Measurements from ENCODE around the gene PAK1IP1.
"Not testable (repeated sequence)": the region's sequence is repeated elsewhere in the genome, so short reads cannot be mapped to it uniquely, and the experiment has no call there.

PAK1IP1 gene

GRCh38 chr6:10662207-10662606 lies 32.6 kb upstream of the PAK1IP1 start:
- DNase-seq (ENCODE audit: low read depth): no peak
- TF ChIP-seq POLR2A (IDR thresholded peaks at IDR 0.05; ENCODE audit: extremely low read depth, insufficient read length): no peak
- TF ChIP-seq, protein P1, sequence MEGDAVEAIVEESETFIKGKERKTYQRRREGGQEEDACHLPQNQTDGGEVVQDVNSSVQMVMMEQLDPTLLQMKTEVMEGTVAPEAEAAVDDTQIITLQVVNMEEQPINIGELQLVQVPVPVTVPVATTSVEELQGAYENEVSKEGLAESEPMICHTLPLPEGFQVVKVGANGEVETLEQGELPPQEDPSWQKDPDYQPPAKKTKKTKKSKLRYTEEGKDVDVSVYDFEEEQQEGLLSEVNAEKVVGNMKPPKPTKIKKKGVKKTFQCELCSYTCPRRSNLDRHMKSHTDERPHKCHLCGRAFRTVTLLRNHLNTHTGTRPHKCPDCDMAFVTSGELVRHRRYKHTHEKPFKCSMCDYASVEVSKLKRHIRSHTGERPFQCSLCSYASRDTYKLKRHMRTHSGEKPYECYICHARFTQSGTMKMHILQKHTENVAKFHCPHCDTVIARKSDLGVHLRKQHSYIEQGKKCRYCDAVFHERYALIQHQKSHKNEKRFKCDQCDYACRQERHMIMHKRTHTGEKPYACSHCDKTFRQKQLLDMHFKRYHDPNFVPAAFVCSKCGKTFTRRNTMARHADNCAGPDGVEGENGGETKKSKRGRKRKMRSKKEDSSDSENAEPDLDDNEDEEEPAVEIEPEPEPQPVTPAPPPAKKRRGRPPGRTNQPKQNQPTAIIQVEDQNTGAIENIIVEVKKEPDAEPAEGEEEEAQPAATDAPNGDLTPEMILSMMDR (IDR thresholded peaks at IDR 0.05; ENCODE audit: low read depth, low read length): no peak
- no peak for TF ChIP-seq MYC (IDR thresholded peaks at IDR 0.05; ENCODE audit: low read depth, low read length)
- TF ChIP-seq, protein P2, sequence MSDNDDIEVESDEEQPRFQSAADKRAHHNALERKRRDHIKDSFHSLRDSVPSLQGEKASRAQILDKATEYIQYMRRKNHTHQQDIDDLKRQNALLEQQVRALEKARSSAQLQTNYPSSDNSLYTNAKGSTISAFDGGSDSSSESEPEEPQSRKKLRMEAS (IDR thresholded peaks at IDR 0.05; ENCODE audit: low read depth, low read length): no peak

GRCh38 chr6:10662742-10663141 lies 32.0 kb upstream of the PAK1IP1 start:
- no peak for DNase-seq (ENCODE audit: low read depth)
- H3K4me3 ChIP-seq (ENCODE audit: low read depth, low read length): no peak overlapping the region
- TF ChIP-seq, protein P2 (IDR thresholded peaks at IDR 0.05; ENCODE audit: low read depth, low read length): no peak
- TF ChIP-seq, protein P1 (IDR thresholded peaks at IDR 0.05; ENCODE audit: low read depth, low read length): no peak
- no peak for TF ChIP-seq POLR2A (IDR thresholded peaks at IDR 0.05; ENCODE audit: extremely low read depth, insufficient read length)

More at GRCh38 chr6:10662207-10662606, 32.6 kb upstream of the PAK1IP1 start:
- no peak overlapping the region for H3K4me3 ChIP-seq (ENCODE audit: low read depth, low read length)

- H3K4me3 ChIP-seq (ENCODE audit: low read depth, low read length); DNase-seq (ENCODE audit: low read depth): not testable (repeated sequence)
Measured at GRCh38 chr6:10665595-10665994, 29.2 kb upstream of the PAK1IP1 start.

DNA sequence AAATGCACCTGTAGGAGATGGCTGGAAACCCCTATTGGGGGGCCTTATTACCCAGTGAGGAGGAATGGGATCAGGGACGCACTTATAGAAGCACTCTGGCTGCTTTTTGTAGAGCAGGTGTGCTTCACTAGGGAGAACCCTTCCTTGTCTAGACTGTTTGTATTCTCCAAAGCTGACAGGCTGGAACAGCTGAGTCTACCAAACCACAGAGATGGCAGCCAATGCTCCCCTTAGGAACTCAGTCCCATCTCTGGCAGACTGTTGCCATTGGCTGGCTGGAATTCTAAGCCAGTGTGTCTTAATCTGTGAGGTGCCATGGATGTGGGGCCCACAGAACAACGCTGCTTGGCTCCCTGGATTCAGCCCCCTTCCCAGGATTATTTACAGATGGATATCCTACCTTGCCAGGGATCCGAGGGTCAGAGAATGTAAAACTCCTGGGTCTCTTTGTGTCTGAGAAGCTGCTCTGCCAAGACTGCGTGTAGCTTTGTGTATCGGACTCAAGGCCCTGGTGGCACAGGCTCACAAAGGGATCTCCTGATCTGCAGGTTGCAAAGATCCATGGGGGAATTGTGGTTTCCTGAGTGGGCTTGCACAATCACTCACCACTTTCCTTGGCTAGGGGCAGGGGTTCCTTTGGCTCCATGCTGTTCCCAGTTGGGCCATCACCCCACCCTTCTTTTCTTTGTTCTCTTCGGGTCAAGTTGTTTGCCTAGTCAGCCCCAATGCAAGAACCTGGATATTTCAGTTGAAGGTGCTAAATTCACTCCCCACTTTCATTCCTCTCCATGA lies 26.4 kb upstream of the PAK1IP1 start:
- DNase-seq (ENCODE audit: low read depth): peak; percentile 64
- TF ChIP-seq MYC (IDR thresholded peaks at IDR 0.05; ENCODE audit: low read depth, low read length) (no peak), POLR2A (IDR thresholded peaks at IDR 0.05; ENCODE audit: extremely low read depth, insufficient read length) (no peak)
- TF ChIP-seq, protein P2 (IDR thresholded peaks at IDR 0.05; ENCODE audit: low read depth, low read length): no peak
- TF ChIP-seq, protein P1 (IDR thresholded peaks at IDR 0.05; ENCODE audit: low read depth, low read length): no peak
- H3K4me3 ChIP-seq (ENCODE audit: low read depth, low read length): no peak overlapping the region

- TF ChIP-seq, protein P2 (IDR thresholded peaks at IDR 0.05; ENCODE audit: low read depth, low read length): no peak
- no peak for TF ChIP-seq POLR2A (IDR thresholded peaks at IDR 0.05; ENCODE audit: extremely low read depth, insufficient read length)
- TF ChIP-seq, protein P1 (IDR thresholded peaks at IDR 0.05; ENCODE audit: low read depth, low read length): no peak
- TF ChIP-seq MYC (IDR thresholded peaks at IDR 0.05; ENCODE audit: low read depth, low read length): no peak
- DNase-seq (ENCODE audit: low read depth): no peak
- no peak overlapping the region for H3K4me3 ChIP-seq (ENCODE audit: low read depth, low read length)
Measured at GRCh38 chr6:10676403-10676802, 18.4 kb upstream of the PAK1IP1 start.

DNA sequence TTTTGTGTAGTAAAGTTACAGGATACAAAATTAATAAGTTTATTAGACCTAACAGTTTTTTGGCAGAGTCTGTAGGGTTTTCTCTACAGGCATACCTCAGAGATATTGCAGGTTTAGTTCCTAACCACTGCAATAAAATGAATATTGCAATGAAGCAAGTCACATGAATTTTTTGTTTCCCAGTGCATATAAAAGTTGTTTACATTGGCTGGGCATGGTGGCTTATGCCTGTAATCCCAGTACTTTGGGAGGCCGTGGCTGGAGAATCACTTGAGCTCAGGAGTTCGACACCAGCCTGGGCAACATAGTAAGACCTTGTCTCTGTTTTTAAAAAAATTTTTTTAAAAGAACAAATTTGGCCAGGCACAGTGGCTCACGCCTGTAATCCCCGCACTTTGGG lies 16.3 kb upstream of the PAK1IP1 start:
- no peak overlapping the region for H3K4me3 ChIP-seq (ENCODE audit: low read depth, low read length)
- TF ChIP-seq POLR2A (IDR thresholded peaks at IDR 0.05; ENCODE audit: extremely low read depth, insufficient read length): no peak
- TF ChIP-seq, protein P2 (IDR thresholded peaks at IDR 0.05; ENCODE audit: low read depth, low read length): no peak
- TF ChIP-seq, protein P1 (IDR thresholded peaks at IDR 0.05; ENCODE audit: low read depth, low read length): no peak
- no peak for TF ChIP-seq MYC (IDR thresholded peaks at IDR 0.05; ENCODE audit: low read depth, low read length)
- no peak for DNase-seq (ENCODE audit: low read depth)

Measured in NB4 (cell line).